HG02943 (cell line): Measurements from ENCODE around the gene RPL28.
"Not testable (repeated sequence)": the region's sequence is repeated elsewhere in the genome, so short reads cannot be mapped to it uniquely, and the experiment has no call there.

Experiments
- ATAC-seq: cut with Tn5 transposase; IDR thresholded peaks from one replicate; pipeline ENCODE4 v1.9.1; 2021; ENCODE audit warnings: mild to moderate bottlenecking, low read depth, moderate library complexity; ENCODE audit not compliant: unreplicated experiment

Gene RPL28

GRCh38 chr19:55444646-55445045 lies 58.9 kb downstream of the RPL28 start:
- no peak for ATAC-seq

DNA sequence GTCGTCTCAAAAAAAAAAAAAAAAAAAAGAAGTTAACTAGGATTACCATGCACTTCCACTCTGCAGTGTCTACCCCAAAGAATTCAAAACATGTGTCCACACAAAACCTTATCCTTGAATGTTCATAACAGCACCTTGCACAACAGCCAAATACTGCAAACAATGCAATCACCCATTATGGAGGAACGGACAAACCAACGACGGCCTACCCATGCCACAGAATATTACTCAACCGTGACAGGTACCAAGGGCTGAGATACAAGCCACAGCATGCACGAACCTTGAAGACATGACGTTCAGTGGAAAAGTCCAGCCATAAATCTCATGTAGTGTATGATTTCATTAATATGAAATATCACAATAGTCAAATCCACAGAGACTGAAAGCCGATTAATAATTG lies 60.3 kb downstream of the RPL28 start:
- no peak for ATAC-seq

DNA sequence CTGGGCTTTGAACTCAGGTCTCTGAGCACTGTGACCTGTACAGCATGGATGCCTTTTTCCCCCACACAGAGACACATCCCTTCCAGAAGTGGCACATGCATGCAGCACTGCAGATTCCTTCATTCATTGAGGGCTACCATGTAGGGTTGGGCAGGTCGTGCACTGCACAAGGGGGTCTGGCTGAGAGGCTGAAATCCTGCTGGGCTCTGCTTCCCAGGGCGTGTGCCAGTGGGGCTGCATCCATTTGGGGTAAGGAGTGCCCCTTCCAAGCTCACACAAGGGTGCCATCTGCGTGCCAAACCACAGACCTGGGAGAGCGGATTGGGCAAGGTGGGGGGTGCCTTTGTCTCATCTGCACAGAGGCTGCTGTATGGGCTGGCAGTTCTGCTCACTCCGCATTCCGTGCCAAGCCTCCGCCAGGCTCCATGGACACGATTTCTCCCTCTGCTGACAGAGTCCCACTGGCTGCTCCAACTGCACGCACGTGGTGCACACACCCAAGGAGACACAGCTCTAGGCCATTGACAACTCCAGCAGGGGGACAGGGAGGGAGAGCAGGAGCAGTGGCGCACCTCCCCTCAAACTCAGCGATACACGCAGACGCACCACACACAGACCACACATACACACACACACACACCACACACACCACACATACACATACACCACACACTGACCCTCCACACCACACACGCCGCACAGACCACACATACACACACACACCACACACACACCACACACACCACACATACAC lies 61.9 kb downstream of the RPL28 start:
- no peak for ATAC-seq

GRCh38 chr19:55448175-55448490 lies 62.4 kb downstream of the RPL28 start:
- not testable (repeated sequence) for ATAC-seq

GRCh38 chr19:55449469-55449868 lies 63.7 kb downstream of the RPL28 start:
- no peak for ATAC-seq

DNA sequence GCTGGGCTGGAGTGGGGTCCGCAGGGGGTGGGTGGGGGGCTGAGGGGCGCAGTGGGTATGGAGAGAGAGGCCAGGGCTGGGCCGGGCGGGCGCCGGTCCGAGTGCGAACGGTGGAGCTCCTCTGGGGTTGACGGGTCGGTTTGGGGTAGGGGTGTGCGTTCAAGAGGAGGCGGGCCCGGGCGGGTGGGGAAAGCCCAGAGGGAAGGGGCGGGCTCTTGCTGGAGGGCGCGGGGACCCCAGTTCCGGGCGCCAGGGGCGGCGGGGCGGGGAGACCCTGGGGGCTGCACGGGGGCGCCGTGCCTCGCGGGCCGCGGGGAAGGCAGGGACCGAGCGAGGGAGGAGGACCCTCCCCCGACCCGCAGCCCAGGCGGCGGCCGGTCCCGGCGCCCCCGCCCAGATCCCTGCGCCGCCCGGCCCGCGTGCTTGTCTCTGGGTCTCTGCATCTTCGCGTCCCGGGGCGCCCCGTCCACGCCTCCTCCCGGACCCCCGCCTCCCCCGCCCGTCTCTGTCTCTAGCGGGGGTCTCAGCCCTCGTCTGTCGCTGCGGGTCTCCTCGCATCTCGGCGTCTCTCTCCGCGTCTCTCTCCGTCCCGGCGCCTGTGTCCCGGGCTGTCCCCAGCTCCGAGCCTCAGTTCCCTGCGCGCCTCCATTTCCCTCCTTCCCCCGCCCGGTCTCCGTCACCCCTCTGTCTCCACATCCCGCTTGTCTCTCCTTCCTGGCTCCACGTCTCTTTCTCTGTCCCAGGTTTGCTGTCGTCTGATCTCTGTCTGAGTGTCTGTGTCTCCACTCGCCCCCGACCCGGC lies 65.6 kb downstream of the RPL28 start:
- no peak for ATAC-seq

DNA sequence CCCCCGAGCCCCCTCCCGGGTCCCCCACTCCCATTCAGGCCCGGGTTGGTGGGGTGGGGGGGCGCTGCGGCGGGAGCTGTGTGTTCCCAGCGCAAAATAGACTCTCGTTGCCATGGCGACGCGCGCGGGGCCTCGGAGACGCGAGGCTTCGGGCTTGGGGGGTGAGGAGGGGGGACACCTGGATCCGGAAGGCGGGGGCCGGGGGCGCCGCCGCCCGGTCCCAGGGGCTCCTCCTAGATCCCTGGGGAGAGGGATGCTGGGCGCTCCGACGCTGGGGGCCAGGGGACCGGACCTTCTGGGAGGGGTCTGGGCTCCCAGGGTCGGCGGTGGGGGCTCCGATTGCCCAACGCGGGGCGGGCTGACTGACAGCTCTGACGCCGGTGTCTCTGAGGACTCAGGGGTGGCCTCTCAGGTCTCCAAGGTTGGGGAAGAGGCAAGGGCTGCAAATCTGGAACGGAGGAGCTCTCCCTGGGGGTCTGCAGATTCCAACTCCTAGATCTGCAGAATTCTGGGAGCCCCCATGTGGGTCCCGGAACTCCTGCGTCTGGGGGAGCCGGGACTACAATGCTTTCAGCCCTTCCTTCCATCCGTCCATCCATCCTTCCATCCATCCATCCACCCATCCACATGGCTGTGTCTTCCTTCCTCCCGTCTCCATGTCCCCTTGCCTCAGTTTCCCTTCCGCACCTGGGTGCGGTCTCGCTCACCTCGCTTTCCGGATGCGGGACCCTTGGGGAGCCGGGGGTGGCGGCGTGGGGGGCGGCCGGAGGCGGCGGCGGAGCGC lies 66.4 kb downstream of the RPL28 start:
- ATAC-seq = no peak
